Stimulated activated naive CD8-positive, alpha-beta T cell treated with anti-CD3 and anti-CD28 coated beads, Interleukin-15, Interleukin-2, amounts not matched to agents 100 U/mL and 50 U/mL, for 24 hours (primary cell): Measurements from ENCODE around the gene RETSAT.
A peak's percentile ranks its signal among the peaks of the same experiment; 100 is the strongest.
"Not testable (repeated sequence)": the region's sequence is repeated elsewhere in the genome, so short reads cannot be mapped to it uniquely, and the experiment has no call there.

Source experiments
- ATAC-seq: fragments of 150-1000 bp; cut with Tn5 transposase; one replicate; pipeline ENCODE4 v1.10.0; 2021
- DNase-seq: peaks from one replicate; pipeline ENCODE4 v3.0.0; 2021

The RETSAT gene

GRCh38 chr2:85354286-85355072 lies at the start of gene RETSAT, which contains the start of gene ELMOD3:
Gene RETSAT, minus strand, starts transcription at chr2:85354528. Its CDS starts 21 bp downstream, at chr2:85354507.
Gene ELMOD3, plus strand, starts transcription at chr2:85354769. Its CDS starts 2,430 bp downstream, at chr2:85357199.
- DNase-seq: peak; percentile 94
- ATAC-seq: peak; percentile 99

DNA sequence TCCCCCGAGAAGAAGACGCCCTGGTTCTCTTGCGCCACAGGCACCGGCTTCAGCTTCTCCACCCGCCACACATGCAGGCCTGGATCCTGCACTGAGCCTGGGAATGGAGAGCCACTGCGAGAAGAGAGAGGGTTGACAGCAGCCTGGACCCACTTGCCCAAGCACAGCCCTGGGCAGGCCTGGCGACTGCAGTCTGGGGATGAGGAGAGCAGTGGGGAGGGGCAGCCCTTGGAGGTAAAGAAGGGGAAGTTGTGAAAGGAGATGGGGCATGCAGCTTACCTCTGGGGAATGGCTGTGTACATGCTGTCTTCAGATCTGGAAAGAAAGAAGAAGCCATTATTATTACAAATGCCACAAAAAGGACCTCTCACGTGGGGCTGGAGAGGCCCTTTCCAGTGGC lies 47.5 kb upstream of the RETSAT start:
- ATAC-seq: no peak
- no peak for DNase-seq

- DNase-seq: no peak
Measured at GRCh38 chr2:85401464-85401805, 47.1 kb upstream of the RETSAT start.

GRCh38 chr2:85400541-85401463 lies 46.5 kb upstream of the RETSAT start:
- ATAC-seq (no peak), DNase-seq (no peak)

More at GRCh38 chr2:85401464-85401805, 47.1 kb upstream of the RETSAT start:
- no peak for ATAC-seq

DNA sequence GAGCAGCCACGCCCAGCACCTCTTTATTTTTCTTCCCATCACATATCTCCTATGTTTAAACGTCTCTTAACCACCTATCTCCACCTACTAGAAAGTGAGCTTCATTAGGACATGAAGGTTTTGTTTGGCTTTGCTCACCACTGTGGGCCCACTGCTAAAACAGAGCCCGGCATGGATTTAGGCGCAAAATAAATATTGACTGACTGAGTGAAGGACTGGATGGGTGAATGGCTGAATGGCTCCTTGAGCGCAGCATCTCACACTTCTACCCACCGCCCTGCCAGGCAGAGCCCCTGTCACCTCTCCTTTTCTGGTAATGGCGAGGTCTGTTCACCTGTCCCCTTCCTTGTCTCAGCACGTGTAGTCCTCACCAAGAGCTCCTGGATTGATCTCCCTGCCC lies 45.7 kb upstream of the RETSAT start:
- DNase-seq: no peak
- ATAC-seq: no peak

- DNase-seq (no peak), ATAC-seq (no peak)
Measured at GRCh38 chr2:85399183-85399455, 44.8 kb upstream of the RETSAT start.

- ATAC-seq (no peak), DNase-seq (no peak)
Measured at GRCh38 chr2:85398426-85399182, 44.3 kb upstream of the RETSAT start.

DNA sequence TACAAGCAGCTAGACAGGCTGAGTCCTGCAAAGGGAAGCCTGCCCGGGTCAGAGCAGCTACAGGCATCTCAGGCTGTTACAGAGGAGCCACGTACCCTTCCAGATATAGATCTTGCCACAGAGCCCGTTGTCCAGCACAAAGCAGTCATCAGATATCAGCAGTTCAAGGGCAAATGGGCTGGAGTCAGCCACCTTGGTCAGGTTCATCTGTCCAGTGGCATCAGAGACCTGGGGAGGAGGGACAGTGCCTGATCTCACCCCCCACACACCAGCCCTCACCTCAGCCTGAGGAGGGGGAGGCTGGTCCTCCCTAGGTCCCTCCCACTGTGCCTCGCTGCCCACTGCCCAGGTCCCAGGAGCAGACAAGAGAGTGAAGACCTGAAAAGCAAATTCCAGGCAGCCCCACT lies 43.6 kb upstream of the RETSAT start:
- ATAC-seq: no peak

DNA sequence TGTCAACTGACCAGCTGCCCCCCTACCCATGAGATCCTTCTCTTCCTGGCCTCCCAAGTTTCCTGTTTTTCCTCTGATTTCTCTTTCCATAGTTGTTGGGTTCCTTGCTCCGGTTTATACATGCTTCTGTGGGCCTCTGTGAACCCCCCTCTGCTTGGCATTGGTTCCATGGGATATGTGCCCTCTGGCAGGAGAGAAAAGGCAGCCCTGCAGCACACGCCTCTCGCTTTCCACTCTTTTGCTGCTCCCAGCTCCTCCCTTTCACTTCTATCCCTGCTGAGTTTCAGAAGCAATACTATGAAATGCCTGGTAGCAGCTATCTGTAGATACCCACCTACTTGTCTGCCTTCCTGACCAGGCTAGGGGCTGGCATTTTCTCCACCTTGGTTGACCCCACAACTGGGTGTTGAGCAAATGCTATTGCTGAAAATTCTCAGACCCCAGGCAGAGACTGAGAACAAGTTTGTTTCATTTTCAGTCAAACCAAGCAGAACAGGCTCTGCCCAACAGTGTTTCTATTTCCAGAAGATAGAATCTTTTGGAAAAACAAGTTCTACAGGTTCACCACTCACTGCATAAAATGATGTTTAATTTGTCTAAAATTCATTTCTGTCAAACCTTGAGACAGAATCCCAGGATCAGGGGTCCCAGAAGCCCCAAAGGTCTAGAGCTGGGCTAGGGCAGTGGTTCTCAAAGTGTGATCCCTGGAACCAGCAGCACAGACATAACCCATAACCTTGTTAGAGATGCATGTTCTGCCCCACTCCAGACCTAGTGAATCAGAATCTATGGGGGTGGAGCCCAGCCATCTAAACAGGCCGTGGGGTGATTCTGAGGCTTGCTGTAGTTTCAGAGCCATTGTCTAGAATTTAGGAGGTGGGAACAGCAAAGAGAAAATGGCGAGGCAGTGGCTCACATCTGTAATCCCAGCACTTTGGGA lies 42.5 kb upstream of the RETSAT start:
- ATAC-seq: no peak

More for the DNA sequence above, 43.6 kb upstream of the RETSAT start:
- no peak for DNase-seq

DNA sequence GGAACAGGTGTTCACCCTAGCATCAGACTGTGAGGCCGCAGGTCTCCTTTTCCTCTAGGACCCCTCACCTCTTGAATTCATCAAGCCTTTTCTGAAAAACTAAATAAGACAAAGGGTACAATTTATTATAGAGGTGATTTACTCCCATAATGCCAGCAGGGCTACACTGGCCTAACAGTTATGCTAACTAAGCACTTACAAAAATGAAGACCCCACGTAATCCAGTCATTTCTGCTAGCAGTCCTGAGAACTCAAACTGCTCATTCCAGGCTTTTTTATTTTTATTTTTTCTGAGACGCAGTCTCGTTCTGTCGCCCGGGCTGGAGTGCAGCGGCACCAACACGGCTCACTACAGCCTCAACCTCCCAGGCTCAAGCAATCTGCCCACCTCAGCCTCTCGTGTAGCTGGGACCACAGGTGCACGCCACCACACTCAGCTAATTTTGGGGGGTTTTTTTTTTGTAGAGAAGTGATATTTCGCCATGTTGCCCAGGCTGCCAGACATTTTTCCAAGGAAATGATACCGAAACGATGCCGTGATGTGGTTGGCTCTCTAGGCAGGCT lies 41.7 kb upstream of the RETSAT start:
- DNase-seq (no peak), ATAC-seq (no peak)

More for the DNA sequence above, 42.5 kb upstream of the RETSAT start:
- no peak for DNase-seq

DNA sequence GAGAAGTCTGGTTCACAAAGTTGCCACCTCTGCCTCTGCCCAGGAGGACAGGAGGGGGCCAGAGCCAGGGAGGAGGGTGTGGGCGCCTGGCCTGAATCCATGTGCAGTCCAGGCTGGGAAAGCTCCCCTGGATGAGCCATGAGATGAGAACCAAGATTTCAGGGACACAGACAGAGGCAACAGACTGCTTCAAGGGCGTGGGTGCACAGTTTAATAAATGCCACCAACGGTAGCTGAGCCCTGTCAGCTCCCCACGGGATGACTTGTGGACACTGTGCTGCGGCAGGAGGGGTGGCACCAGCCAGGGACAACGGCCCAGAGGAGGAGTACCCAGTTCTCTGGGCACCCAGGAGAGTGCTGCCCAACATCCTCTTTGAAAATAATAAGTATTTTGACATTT lies 40.6 kb upstream of the RETSAT start:
- ATAC-seq: no peak
- no peak for DNase-seq

- DNase-seq (no peak), ATAC-seq (no peak)
Measured at GRCh38 chr2:85394261-85394681, 39.9 kb upstream of the RETSAT start.

DNA sequence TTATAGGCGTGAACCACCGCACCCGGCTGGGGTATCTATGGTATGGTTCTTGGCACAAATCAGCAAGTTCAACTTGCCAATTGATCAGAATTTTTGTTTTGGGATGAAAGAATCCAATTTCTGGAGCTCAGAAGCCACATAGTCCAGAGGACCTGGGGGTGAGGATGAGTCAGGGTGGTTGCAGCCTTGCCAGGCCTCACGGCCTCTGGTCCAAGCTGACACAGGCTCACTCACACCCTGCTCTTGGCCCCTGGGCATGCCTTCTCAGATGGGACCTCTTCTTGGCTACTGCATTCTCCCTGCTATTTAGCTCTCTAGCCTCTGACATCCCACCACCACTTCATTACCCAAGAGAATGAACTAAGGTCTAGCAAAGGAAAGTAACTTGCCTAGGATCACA lies 39.5 kb upstream of the RETSAT start:
- no peak for ATAC-seq

DNA sequence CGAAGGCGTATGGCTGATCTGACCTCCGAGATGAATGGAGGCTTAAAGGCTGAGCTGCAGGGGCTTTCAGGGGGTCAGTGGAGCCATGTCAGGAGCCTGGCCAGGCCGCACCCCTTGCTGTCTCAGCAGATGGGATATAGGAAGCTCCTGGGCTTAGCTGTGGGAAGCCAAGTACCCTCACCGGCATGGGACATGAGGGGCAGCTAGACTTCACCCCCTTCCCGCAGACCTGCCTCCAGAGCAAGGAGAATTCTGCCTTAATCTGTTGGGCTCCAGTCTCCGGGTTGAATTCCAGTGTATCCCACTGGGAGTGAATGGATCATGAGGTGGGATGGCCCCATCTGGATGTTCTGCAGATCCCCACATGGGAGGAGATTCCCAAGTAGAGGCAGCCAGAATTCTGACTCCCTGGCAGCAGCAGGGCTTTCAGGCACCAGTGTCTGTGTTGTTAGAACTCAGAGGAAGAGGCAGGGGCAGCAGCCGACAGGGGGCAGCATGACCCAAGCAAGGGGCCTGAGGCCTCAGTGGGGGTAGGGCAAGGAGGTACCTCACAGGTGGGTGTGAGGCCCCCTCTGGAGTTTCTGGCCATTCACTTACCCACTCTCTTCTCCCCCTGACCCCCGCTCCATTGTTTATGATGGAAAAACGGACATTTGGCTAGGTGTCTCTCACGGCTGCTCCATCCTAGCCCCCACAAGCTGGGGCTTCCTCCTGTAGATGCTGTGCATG lies 36.8 kb upstream of the RETSAT start:
- ATAC-seq (peak; percentile 74), DNase-seq (peak; percentile 87)

More for the DNA sequence above, 39.5 kb upstream of the RETSAT start:
- DNase-seq: no peak

DNA sequence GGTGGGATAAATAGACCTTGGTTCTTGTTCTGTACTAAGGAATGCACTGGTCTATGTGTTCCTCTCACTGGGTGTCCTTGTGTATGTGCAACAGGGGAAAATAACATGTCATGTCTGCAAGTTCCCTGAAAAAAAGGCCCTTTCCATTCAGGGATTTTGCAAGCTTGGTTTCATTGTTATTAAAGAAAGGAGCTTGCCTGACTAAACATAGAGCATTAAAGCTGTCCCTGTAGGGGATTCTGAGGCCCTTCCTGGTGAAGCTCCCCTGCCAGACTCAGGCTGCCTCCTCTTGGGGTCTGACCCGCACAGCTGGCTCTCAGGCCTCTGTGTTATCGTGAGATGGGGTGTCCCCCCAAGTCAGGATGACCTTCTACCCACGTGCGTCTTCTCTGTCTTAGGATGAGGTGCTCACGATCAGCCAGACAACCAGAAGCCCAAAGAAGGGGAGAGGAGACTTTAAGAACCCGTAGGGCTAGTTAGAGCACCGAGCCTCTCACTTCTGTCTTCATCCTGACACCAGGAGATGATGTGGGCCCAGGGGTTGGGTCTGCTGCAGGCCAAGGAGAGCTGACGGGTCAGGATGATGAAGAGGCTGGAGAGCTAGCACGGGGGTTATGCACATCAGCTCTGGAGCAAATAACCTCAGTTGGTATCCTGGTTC lies 34.7 kb upstream of the RETSAT start:
- DNase-seq (no peak), ATAC-seq (no peak)

DNA sequence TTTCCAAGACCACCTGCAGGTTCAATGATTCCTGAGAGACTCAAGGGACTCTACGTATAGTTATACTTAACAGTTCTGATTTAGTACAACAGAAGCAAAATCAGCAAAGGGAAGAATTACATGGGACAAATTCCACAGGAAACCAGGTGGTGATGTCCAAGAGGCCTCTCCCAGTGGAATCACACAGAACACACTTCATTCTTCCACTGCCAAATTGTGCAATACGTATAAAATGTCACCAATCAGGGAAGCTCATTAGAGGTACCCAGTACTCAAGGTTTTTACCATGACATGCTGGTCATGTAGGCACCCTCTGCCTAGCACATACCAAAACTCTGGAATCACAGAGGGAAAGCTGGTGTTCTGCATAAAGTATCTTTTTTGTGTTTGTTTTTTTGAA lies 33.4 kb upstream of the RETSAT start:
- ATAC-seq (no peak), DNase-seq (no peak)

GRCh38 chr2:85385746-85386145 lies 31.4 kb upstream of the RETSAT start:
- ATAC-seq (no peak), DNase-seq (no peak)

GRCh38 chr2:85383850-85384249 lies 29.5 kb upstream of the RETSAT start:
- DNase-seq (no peak), ATAC-seq (no peak)

DNA sequence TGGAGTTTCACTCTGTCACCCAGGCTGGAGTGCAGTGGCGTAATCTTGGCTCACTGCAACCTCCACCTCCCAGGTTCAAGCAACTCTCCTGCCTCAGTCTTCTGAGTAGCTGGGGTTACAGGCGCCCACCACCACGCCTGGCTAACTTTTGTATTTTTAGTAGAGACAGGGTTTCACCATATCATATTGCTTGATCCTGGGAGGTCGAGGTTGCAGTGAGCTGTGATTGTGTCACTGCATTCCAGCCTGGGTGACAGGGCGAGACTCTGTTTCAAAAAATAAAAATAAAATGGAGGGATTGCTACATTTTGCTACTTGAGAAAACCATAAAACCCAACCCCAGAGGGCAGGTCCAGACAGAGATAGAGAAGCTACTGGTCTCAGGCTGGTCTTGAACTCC lies 28.8 kb upstream of the RETSAT start:
- ATAC-seq, DNase-seq: not testable (repeated sequence)

- no peak for ATAC-seq
- DNase-seq: no peak
Measured at GRCh38 chr2:85380048-85380447, 25.7 kb upstream of the RETSAT start.
